Measurements from ENCODE around the gene FAM234B.

The FAM234B gene

GRCh38 chr12:13119826-13120225, 75.6 kb downstream of the FAM234B start:
- no peak for DNase-seq

GRCh38 chr12:13120413-13120812, 76.2 kb downstream of the FAM234B start:
- DNase-seq: no peak

GRCh38 chr12:13121568-13121967, 77.4 kb downstream of the FAM234B start:
- DNase-seq: no peak

- no peak for DNase-seq
Measured at GRCh38 chr12:13124656-13125505, 80.7 kb downstream of the FAM234B start.

- DNase-seq: no peak
Measured at GRCh38 chr12:13125996-13126395, 81.8 kb downstream of the FAM234B start.

- DNase-seq: no peak
Measured at GRCh38 chr12:13126494-13126893, 82.3 kb downstream of the FAM234B start.

- no peak for DNase-seq
Measured at GRCh38 chr12:13127444-13127843, 83.3 kb downstream of the FAM234B start.

- no peak for DNase-seq
Measured at GRCh38 chr12:13128291-13128965, 84.2 kb downstream of the FAM234B start.

GRCh38 chr12:13130981-13131380, 86.8 kb downstream of the FAM234B start:
- DNase-seq: no peak
